BLaER1 (cell line): ENCODE measurements around the gene XYLT1.
A peak's percentile ranks its signal among the peaks of the same experiment; 100 is the strongest.

Experiments used
- H3K27ac ChIP-seq: shearing (Covaris generic); formaldehyde crosslinking; 2 replicates; pipeline ENCODE4 v1.8.1; 2022
- H3K27me3 ChIP-seq: shearing (Covaris generic); formaldehyde crosslinking; 2 replicates; pipeline ENCODE4 v1.8.1; 2022
- H3K36me3 ChIP-seq: shearing (Covaris generic); formaldehyde crosslinking; 2 replicates; pipeline ENCODE4 v1.8.1; 2022
- H3K4me1 ChIP-seq: shearing (Covaris generic); formaldehyde crosslinking; 2 replicates; pipeline ENCODE4 v1.8.1; 2022
- H3K4me2 ChIP-seq: shearing (Covaris generic); formaldehyde crosslinking; 2 replicates; pipeline ENCODE4 v1.8.1; 2022
- H3K4me3 ChIP-seq: shearing (Covaris generic); formaldehyde crosslinking; 2 replicates; pipeline ENCODE4 v1.8.1; 2022
- H3K9ac ChIP-seq: shearing (Covaris generic); formaldehyde crosslinking; 2 replicates; pipeline ENCODE4 v1.8.1; 2022
- H3K9me3 ChIP-seq: shearing (Covaris generic); formaldehyde crosslinking; 2 replicates; pipeline ENCODE4 v1.8.1; 2022
- H4K20me1 ChIP-seq: shearing (Covaris generic); formaldehyde crosslinking; 2 replicates; pipeline ENCODE4 v1.8.1; 2022
- Cebpa-rat ChIP-seq: shearing (Covaris generic); IDR thresholded peaks from 2 replicates; pipeline ENCODE4 v1.8.1; 2022

Gene XYLT1

DNA sequence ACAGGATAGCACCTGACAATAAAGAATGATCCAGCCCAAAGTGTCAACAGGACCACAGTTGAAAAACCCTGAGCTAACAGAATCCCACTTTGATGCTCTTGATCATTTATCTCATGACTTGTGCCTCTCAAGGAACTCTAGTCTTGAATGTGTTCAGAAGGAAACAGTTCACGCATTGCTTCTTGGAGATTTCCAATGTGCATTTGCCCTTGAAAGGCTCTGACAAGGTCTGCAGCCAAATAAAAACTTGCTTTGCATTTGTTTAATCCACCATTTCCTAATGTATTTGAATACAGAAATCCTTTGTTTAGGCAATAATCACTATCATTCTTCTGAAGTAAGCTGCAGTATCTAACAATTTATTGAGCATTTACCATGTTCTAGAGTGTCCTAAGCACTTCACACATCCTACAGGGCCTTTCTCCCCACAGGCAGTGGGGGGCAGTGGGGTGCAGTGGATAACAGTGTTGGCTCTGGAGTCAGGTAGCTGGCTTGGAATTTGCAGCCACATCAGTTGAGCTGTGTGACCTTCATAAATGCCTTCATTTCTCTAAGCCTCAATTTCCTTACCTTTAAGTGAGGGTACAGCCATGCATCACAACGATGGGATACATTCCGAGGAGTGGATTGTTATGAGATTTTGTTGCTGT is 239.7 kb downstream of the XYLT1 start:
- peaks cover 78% of the 10 kb centered on the region for H3K36me3 ChIP-seq
- H3K4me1 ChIP-seq: peaks cover 46% of the 10 kb centered on the region
- H3K9me3 ChIP-seq: no peaks in the 10 kb centered on the region
- H3K27me3 ChIP-seq: no peaks in the 10 kb centered on the region
- no peak overlapping the region for H3K9ac ChIP-seq
- H3K27ac ChIP-seq: no peak overlapping the region
- peaks cover 65% of the 10 kb centered on the region for H4K20me1 ChIP-seq
- no peak for TF ChIP-seq Cebpa-rat
- no peak overlapping the region for H3K4me3 ChIP-seq
- no peak overlapping the region for H3K4me2 ChIP-seq

DNA sequence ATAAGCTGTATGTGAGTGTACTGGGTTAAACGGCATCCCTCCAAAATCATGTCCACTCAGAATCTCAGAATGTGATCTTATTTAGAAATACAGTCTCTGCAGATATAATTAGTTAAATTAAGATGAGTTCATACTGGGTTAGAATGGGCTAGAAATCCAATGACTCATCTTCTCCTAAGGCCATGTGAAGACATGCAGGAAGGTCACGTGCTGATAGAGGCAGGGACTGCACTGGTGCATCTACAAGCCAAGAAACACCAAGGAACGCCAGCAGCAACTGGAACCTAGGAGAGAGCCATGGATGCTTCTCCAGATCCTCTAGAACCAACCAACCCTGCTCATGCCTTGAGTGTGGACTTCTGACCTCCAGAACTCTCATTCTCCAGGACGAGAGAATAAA is 241.0 kb downstream of the XYLT1 start:
- H3K4me3 ChIP-seq: no peak overlapping the region
- TF ChIP-seq Cebpa-rat: no peak
- H3K9me3 ChIP-seq: no peaks in the 10 kb centered on the region
- no peak overlapping the region for H3K4me2 ChIP-seq
- H3K27me3 ChIP-seq: no peaks in the 10 kb centered on the region
- H4K20me1 ChIP-seq: peaks cover 63% of the 10 kb centered on the region
- peaks cover 67% of the 10 kb centered on the region for H3K36me3 ChIP-seq
- no peak overlapping the region for H3K27ac ChIP-seq
- no peak overlapping the region for H3K9ac ChIP-seq
- peaks cover 51% of the 10 kb centered on the region for H3K4me1 ChIP-seq

DNA sequence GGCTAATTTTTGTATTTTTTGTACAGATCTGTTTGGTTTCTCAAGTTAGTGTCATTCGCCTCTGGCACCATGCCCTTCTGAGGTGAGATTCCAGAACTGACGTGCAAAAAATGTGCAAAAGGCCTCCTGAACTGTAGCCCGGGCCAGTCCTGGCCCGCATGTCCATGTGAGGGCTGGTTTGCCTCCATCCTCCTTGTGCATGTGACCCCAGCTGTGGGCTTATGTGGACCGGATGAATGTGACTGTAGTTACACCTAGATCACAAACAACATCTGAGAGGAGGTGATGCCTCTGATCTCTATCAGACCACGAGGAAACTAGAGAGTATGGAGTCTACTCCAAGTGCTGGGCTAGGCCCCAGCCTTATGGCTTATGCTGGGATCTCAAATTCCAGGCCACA is 241.6 kb downstream of the XYLT1 start:
- Histone ChIP-seq H4K20me1 (peaks cover 61% of the 10 kb centered on the region), H3K27ac (no peak overlapping the region), H3K9me3 (no peaks in the 10 kb centered on the region), H3K9ac (no peak overlapping the region), H3K4me3 (no peak overlapping the region), H3K36me3 (peaks cover 66% of the 10 kb centered on the region), H3K27me3 (no peaks in the 10 kb centered on the region), H3K4me2 (no peak overlapping the region), H3K4me1 (peaks cover 51% of the 10 kb centered on the region)
- no peak for TF ChIP-seq Cebpa-rat

DNA sequence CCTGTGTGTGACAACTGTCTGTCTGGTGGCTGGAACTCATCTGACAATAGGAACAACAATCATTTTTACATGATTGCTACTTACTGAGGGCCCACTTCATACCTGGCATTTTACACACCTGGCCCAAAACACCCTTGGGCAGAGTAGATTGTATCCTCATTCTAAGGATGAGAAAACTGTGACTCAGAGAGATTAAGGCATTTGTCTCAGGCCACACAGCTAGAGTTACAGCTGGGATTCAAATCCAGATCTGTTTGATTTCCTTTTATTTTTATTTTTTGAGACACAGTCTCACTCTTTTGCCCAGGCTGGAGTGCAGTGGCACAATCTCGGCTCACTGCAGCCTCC is 242.1 kb downstream of the XYLT1 start:
- H3K4me2 ChIP-seq: no peak overlapping the region
- H3K27me3 ChIP-seq: no peaks in the 10 kb centered on the region
- peaks cover 57% of the 10 kb centered on the region for H4K20me1 ChIP-seq
- H3K9ac ChIP-seq: no peak overlapping the region
- no peaks in the 10 kb centered on the region for H3K9me3 ChIP-seq
- no peak overlapping the region for H3K27ac ChIP-seq
- no peak overlapping the region for H3K4me3 ChIP-seq
- TF ChIP-seq Cebpa-rat: no peak
- peaks cover 51% of the 10 kb centered on the region for H3K4me1 ChIP-seq
- peaks cover 61% of the 10 kb centered on the region for H3K36me3 ChIP-seq

DNA sequence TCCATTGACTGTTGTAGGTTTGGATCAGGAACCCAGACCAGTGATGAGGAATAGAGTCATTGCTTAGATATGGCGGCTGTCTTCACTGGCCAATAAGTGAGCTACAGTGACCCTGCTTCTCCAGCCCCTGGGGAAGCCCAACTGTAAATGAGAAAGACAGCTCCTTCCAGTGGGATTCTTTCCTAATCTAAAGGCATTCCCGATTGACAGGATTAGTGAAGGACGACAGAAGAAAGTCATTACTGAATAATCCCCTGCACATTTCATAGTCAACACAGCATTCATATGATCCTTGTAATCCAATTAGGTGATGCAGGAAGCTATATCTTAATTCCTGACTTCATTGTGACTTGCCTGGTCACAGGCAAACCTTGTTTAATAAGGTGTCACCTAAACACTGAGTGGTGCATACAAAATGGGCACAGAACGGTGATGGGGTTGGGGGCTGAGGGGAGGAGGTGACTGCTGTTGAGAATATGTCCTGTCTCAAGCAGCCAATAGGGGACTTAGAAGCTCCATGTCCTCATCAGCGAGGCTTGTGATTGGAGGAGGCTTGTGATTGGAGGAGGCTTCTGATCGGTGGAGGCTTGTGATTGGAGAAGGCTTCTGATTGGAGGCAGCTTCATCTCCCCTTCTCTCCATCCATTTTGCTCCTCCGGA is 242.6 kb downstream of the XYLT1 start:
- H3K9ac ChIP-seq: no peak overlapping the region
- peaks cover 57% of the 10 kb centered on the region for H4K20me1 ChIP-seq
- H3K9me3 ChIP-seq: no peaks in the 10 kb centered on the region
- H3K4me2 ChIP-seq: no peak overlapping the region
- no peak overlapping the region for H3K4me3 ChIP-seq
- no peaks in the 10 kb centered on the region for H3K27me3 ChIP-seq
- TF ChIP-seq Cebpa-rat: no peak
- peaks cover 56% of the 10 kb centered on the region for H3K36me3 ChIP-seq
- H3K4me1 ChIP-seq: peaks cover 51% of the 10 kb centered on the region
- no peak overlapping the region for H3K27ac ChIP-seq

DNA sequence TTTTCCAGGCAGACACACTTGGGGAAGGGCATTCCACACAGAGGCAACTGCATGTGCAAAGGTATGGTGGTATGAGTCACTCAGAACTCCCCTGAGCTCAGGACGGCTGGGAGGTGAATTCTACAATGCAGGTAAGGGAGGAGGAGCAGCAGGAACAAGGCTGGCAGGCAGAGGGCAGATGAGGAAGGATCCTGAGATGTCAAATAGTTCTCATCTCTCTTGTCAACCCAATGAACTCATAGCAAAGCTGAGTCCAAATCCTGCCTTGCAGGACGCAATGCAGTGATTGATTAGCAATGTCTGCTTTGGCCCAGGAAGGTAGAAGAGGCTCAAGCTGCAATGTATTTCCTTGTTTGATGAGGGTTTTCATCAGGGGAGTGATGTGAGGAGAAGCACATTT is 243.5 kb downstream of the XYLT1 start:
- Histone ChIP-seq H3K9ac (no peak overlapping the region), H3K4me2 (no peak overlapping the region), H3K36me3 (peaks cover 48% of the 10 kb centered on the region), H3K4me3 (no peak overlapping the region), H3K27ac (no peak overlapping the region), H3K4me1 (peaks cover 57% of the 10 kb centered on the region), H3K9me3 (no peaks in the 10 kb centered on the region), H3K27me3 (no peaks in the 10 kb centered on the region), H4K20me1 (peaks cover 56% of the 10 kb centered on the region; the same call in 1 of the 2 replicates)
- TF ChIP-seq Cebpa-rat: no peak

DNA sequence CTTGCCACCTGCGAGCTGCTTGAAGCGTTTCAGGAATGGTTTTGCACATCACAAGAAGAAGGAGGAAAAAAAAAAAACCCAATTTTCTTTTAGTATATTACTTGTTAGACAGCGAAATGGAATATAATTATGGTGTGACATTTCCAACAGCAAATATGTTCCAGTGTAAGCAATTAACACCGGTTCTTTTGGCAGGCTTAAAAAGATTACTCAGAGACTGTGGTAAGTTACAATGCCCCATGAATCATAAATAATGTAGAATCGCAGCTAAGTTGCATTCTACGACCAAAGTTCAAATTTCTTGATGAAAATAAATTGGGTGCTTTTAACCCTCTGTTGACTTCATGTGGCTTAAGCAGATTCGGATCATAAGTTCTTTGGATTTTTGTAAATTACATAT is 245.2 kb downstream of the XYLT1 start:
- peak overlapping the region; percentile 69 for H3K27ac ChIP-seq
- TF ChIP-seq Cebpa-rat: no peak
- H3K36me3 ChIP-seq: peaks cover 51% of the 10 kb centered on the region
- H4K20me1 ChIP-seq: peaks cover 67% of the 10 kb centered on the region; the same call in 1 of the 2 replicates
- H3K4me1 ChIP-seq: peaks cover 65% of the 10 kb centered on the region
- H3K4me2 ChIP-seq: peak overlapping the region; percentile 72
- peak overlapping the region; percentile 60; the same call in 1 of the 2 replicates for H3K9ac ChIP-seq
- no peaks in the 10 kb centered on the region for H3K9me3 ChIP-seq
- H3K4me3 ChIP-seq: no peak overlapping the region
- H3K27me3 ChIP-seq: no peaks in the 10 kb centered on the region

DNA sequence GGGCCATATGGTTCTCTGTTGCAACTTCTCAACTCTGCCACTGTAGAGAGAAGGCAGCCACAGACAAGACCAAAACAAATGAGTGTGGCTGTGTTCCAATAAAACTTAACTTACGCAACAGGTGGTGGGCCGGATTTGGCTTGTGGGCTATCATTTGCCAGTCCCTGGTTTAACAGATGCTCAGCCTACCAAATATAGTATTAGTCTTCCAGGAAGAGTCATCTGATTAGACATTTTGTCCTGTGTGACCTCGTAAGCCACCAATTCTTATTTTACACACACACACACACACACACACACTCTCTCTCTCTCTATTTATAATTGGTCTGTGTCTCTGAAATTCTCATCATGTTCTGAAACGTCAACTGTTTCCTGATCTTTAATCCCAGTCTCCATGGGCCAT is 245.9 kb downstream of the XYLT1 start:
- no peak overlapping the region for H3K4me3 ChIP-seq
- peaks cover 67% of the 10 kb centered on the region; the same call in 1 of the 2 replicates for H4K20me1 ChIP-seq
- peak overlapping the region; percentile 60; the same call in 1 of the 2 replicates for H3K9ac ChIP-seq
- H3K27me3 ChIP-seq: no peaks in the 10 kb centered on the region
- no peaks in the 10 kb centered on the region for H3K9me3 ChIP-seq
- TF ChIP-seq Cebpa-rat: peak; percentile 97
- H3K27ac ChIP-seq: peak overlapping the region; percentile 69
- peak overlapping the region; percentile 72 for H3K4me2 ChIP-seq
- H3K4me1 ChIP-seq: peaks cover 65% of the 10 kb centered on the region
- H3K36me3 ChIP-seq: peaks cover 51% of the 10 kb centered on the region

DNA sequence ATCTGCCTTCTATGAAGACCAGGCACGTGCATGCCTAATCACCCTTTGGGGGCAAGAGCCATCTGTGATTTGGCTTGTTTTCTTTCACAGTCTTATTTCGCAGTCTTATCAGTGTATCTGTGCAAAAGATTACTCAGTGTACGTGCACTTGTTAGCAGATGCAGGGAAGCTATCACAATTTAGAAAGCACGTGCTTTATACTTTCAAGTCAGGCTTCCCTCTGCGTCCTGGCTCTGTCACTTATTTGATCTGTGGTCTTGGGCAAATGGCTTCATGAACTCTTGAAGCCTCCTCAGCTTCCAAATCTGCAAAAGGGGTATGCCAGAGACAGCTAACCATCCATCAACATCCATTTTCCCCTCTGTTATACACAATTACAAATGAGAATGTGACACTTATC is 246.4 kb downstream of the XYLT1 start:
- H3K4me1 ChIP-seq: peaks cover 65% of the 10 kb centered on the region
- no peaks in the 10 kb centered on the region for H3K27me3 ChIP-seq
- no peak overlapping the region for H3K4me3 ChIP-seq
- peak overlapping the region; percentile 72 for H3K4me2 ChIP-seq
- TF ChIP-seq Cebpa-rat: no peak
- peak overlapping the region; percentile 69 for H3K27ac ChIP-seq
- H3K36me3 ChIP-seq: peaks cover 51% of the 10 kb centered on the region
- peaks cover 72% of the 10 kb centered on the region; the same call in 1 of the 2 replicates for H4K20me1 ChIP-seq
- H3K9me3 ChIP-seq: no peaks in the 10 kb centered on the region
- no peak overlapping the region; the same call in 1 of the 2 replicates for H3K9ac ChIP-seq

DNA sequence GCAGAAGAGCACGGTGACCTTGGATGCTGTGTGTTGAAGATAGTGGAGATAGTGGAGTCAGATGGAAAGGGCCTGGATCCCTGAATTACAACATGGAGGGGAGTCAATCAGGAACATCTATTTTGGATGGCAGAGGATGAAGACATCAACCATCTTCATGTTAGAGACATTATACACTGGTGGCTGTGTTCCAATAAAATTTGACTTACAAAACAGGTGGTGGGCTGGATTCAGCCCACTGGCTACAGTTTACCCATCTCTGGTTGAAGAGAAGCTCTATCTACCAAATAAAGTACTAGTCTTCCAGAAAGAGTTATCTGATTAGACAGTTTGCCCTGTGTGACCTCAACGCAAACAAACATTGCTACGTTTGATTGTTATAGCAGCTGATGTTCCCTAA is 247.2 kb downstream of the XYLT1 start:
- Histone ChIP-seq H4K20me1 (peaks cover 79% of the 10 kb centered on the region; the same call in 1 of the 2 replicates), H3K4me2 (peak overlapping the region; percentile 72), H3K27ac (peak overlapping the region; percentile 69), H3K4me1 (peaks cover 65% of the 10 kb centered on the region), H3K9ac (no peak overlapping the region), H3K36me3 (peaks cover 51% of the 10 kb centered on the region), H3K27me3 (no peaks in the 10 kb centered on the region), H3K4me3 (no peak overlapping the region), H3K9me3 (no peaks in the 10 kb centered on the region)
- TF ChIP-seq Cebpa-rat: no peak
